ENCODE data around the gene PER2. TPM values are rescaled to one million over a fixed set of nuclear protein-coding genes. Genes with fewer than 3 reads are reported as not detected.

PER2 gene
- polyA plus RNA-seq, 1 donor = 13.5 TPM

DNA sequence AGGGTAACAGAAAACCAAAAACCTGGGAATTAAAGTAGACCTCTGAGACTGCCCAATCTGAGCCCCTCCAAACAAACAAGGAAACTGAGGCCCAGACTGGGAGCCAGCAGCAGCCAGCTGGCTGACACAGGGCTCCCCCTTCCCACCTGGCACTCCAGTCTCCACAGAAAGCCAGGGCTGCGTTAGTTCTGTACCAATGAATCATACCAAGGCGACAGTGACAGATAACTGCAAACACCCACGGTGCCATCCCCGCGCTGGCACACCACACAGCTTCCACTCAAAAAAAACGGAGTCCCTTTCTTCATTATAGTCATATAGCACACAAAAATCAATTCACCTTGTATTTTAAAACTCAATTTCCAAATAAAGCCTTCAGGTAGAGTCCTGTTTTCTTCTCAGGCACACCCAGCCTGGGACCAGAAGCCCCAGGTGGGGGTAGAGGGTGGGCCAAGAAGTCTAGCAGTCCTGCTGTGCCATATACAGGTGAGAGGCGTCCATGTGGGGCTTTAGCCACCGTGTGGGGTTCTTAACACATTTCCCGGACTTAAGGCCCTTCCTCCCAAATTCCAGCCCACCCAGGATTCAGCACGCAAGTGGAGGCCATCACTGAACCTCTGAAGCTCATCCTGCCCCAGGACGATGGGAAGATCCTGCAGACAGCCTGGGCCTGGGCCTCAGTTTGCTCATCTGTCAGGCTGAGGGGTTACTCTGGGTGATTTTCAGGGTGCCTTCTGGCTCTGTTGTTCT is 1.2 kb downstream of the PER2 start:
- Histone ChIP-seq H3K27ac (ENCODE audit: low read length) (peak overlapping the region; percentile 95), H3K4me3 (ENCODE audit: low read length) (peak overlapping the region; percentile 91), H3K9me3 (ENCODE audit: control insufficient read depth, low read depth, low read length) (no peaks in the 10 kb centered on the region), H3K36me3 (ENCODE audit: control insufficient read depth, insufficient read depth, low read length) (no peaks in the 10 kb centered on the region), H3K4me1 (ENCODE audit: control insufficient read depth, insufficient read depth, low read length) (peaks cover 61% of the 10 kb centered on the region), H3K27me3 (ENCODE audit: control insufficient read depth, insufficient read depth, low read length) (no peaks in the 10 kb centered on the region)
- no peak for DNase-seq
- WGBS (ENCODE audit: insufficient coverage, low lambda C conversion rate) = 60% methylated on average over 1 of the region's 11 CpGs

DNA sequence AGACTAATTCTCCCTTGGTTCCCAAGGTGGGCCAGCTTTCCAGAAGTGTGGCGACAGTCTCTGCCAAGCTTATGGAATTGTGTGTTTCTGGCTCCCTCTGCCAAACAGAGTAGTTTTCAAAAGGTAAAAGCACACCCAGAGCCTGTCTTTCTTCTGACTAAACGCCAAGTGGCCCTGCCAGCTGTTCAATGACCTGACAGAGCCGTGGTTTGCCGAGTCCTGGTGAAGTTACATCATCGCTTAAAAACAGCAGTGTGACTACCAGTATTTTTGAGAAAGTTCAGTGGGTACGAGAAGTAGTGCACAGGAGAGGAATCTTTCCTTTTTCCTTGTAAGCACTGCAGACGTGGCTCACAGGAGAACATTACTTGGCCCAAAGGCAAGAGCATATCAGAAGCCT is 1.9 kb downstream of the PER2 start:
- Histone ChIP-seq H3K27me3 (ENCODE audit: control insufficient read depth, insufficient read depth, low read length) (no peaks in the 10 kb centered on the region), H3K9me3 (ENCODE audit: control insufficient read depth, low read depth, low read length) (no peaks in the 10 kb centered on the region), H3K4me1 (ENCODE audit: control insufficient read depth, insufficient read depth, low read length) (peaks cover 61% of the 10 kb centered on the region), H3K4me3 (ENCODE audit: low read length) (peak overlapping the region; percentile 91), H3K36me3 (ENCODE audit: control insufficient read depth, insufficient read depth, low read length) (no peaks in the 10 kb centered on the region), H3K27ac (ENCODE audit: low read length) (peak overlapping the region; percentile 95)
- WGBS (ENCODE audit: insufficient coverage, low lambda C conversion rate) = 60% methylated on average over 1 of the region's 7 CpGs
- DNase-seq = peak in 1 of 2 donors; percentile 53

DNA sequence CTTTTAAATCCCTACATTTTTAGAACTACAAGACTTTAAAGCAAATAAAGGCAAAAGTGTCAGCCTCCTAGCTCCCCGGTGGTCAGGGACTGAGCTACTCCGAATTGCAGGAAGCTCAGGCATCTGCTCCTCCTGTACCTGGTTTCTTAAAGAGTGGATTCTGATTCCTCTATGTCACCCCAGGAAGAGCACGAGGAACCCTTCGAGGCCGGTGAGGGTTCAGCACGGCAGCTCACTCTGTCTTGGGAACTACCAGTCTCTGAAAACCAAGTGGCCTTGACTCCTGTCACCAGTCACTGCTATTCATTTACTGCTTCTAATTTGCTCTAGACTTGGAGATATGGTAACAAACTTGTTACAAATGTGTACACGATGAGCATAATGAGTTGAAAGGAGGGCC is 2.3 kb downstream of the PER2 start:
- no CpG with 5 or more reads among the region's 7 CpGs for WGBS (ENCODE audit: insufficient coverage, low lambda C conversion rate)
- no peaks in the 10 kb centered on the region for H3K27me3 ChIP-seq (ENCODE audit: control insufficient read depth, insufficient read depth, low read length)
- H3K27ac ChIP-seq (ENCODE audit: low read length) = peak overlapping the region; percentile 95
- H3K4me3 ChIP-seq (ENCODE audit: low read length) = no peak overlapping the region
- no peaks in the 10 kb centered on the region for H3K36me3 ChIP-seq (ENCODE audit: control insufficient read depth, insufficient read depth, low read length)
- peaks cover 57% of the 10 kb centered on the region for H3K4me1 ChIP-seq (ENCODE audit: control insufficient read depth, insufficient read depth, low read length)
- no peaks in the 10 kb centered on the region for H3K9me3 ChIP-seq (ENCODE audit: control insufficient read depth, low read depth, low read length)
- peak in 1 of 2 donors; percentile 68 for DNase-seq

DNA sequence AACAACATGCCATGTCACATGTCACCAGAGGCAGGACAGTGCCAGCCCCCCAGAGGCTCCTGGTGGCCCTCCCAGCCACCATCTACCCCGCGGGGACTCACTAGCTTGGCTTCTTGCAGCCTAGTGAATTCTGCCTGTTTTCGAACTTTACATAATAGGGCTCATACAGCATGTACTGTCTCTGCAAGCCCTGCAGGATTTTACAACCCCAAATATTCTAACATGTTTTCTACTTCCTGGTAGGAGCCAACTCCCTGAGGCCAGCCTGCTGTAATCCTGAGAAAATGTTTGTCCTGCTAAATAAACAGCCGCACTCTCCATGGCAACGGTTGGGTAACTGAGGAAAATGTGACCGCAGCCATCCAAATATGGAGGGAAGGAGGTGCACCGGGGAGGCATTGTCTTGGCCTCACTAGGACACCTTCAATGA is 2.7 kb downstream of the PER2 start:
- Histone ChIP-seq H3K4me3 (ENCODE audit: low read length) (no peak overlapping the region), H3K27me3 (ENCODE audit: control insufficient read depth, insufficient read depth, low read length) (no peaks in the 10 kb centered on the region), H3K9me3 (ENCODE audit: control insufficient read depth, low read depth, low read length) (no peaks in the 10 kb centered on the region), H3K36me3 (ENCODE audit: control insufficient read depth, insufficient read depth, low read length) (no peaks in the 10 kb centered on the region), H3K27ac (ENCODE audit: low read length) (peak overlapping the region; percentile 95), H3K4me1 (ENCODE audit: control insufficient read depth, insufficient read depth, low read length) (peaks cover 56% of the 10 kb centered on the region)
- peak; percentile 92 to 96 for DNase-seq
- 0% methylated on average over 3 of the region's 7 CpGs for whole genome bisulfite sequencing (ENCODE audit: insufficient coverage, low lambda C conversion rate)

DNA sequence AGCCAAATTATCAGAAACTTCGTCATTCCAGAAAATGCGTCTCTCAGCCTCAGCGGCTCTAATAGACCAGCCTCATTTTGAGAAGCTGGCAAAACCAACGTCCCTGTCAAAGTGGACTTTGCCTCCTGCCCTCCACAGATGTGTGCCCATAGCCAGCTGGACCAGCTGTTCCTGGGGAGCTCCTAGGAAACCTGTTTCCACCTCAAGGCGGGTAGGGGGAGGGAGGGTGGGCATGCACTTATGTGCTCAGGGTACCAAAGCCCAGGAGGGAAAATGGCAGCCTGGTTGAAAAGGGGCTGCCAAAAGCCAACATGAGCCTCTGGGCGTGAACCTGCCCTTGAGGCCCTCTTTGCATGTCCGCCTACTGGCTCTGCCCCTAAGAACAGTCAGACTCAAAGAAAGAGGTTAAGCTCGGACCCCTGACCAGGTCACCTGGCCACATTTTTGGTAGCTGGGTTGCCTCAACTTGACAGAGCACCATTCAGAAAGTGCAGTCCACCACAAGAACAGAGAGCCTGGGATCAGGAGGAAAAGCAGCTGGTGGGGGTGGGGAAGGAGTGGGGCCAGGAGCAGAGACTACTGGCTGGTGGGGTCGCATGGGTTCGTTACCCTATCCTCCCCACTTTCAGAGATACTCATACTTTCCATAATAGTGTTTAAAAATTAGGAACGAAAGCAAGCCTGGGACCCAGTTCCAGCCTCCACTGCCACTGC is 3.5 kb downstream of the PER2 start:
- no peaks in the 10 kb centered on the region for H3K27me3 ChIP-seq (ENCODE audit: control insufficient read depth, insufficient read depth, low read length)
- no peaks in the 10 kb centered on the region for H3K36me3 ChIP-seq (ENCODE audit: control insufficient read depth, insufficient read depth, low read length)
- WGBS (ENCODE audit: insufficient coverage, low lambda C conversion rate) = no CpG with 5 or more reads among the region's 11 CpGs
- H3K9me3 ChIP-seq (ENCODE audit: control insufficient read depth, low read depth, low read length) = no peaks in the 10 kb centered on the region
- H3K4me1 ChIP-seq (ENCODE audit: control insufficient read depth, insufficient read depth, low read length) = peaks cover 60% of the 10 kb centered on the region
- peak in 1 of 2 donors; percentile 50 for DNase-seq
- H3K4me3 ChIP-seq (ENCODE audit: low read length) = no peak overlapping the region
- H3K27ac ChIP-seq (ENCODE audit: low read length) = peak overlapping the region; percentile 95

DNA sequence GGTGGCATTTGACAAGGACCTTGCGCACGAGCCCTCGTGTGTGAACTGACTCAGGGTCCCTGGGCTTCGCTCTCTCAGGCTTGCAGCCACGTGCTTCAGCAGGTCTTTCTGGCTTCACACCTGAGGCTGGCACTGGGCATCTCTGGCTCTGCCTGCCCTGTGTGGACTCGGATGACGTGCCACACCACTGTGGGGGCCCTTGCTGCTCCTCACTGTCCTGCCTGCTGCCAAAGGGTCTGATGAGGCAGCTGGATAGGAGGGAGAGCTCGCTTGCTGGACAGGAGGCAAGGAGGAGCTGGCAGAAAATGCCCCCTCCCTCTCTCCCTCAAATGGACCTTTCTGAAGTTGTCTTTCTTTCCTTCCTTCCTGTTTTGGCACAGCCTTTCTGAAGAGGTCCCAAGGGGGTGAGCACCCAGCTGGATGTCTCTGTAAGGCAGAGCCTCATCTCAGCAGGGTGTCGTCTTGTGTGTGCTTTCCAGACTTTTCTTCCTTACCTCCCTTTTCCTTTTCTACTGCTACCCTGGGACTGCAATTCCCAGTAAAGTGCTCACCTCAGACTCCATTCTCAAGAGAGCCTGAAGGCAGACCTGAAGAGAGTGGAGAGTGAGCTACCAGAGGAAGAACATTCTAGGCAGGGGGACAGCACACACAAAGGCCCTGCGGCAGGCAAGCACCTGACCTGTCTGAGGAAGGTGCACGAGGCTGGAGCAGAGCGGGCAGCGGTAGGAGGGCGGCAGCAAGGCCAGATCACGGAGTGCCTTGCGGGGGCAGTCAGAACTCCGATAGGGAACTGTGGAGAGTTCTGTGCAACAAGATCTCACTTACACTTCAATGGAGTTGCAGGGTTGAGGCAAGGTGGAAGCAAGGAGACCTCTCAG is 5.3 kb downstream of the PER2 start:
- Histone ChIP-seq H3K27me3 (ENCODE audit: control insufficient read depth, insufficient read depth, low read length) (no peaks in the 10 kb centered on the region), H3K4me1 (ENCODE audit: control insufficient read depth, insufficient read depth, low read length) (peaks cover 61% of the 10 kb centered on the region), H3K9me3 (ENCODE audit: control insufficient read depth, low read depth, low read length) (no peaks in the 10 kb centered on the region), H3K4me3 (ENCODE audit: low read length) (no peak overlapping the region), H3K27ac (ENCODE audit: low read length) (no peak overlapping the region), H3K36me3 (ENCODE audit: control insufficient read depth, insufficient read depth, low read length) (no peaks in the 10 kb centered on the region)
- WGBS (ENCODE audit: insufficient coverage, low lambda C conversion rate) = no CpG with 5 or more reads among the region's 17 CpGs
- no peak for DNase-seq

DNA sequence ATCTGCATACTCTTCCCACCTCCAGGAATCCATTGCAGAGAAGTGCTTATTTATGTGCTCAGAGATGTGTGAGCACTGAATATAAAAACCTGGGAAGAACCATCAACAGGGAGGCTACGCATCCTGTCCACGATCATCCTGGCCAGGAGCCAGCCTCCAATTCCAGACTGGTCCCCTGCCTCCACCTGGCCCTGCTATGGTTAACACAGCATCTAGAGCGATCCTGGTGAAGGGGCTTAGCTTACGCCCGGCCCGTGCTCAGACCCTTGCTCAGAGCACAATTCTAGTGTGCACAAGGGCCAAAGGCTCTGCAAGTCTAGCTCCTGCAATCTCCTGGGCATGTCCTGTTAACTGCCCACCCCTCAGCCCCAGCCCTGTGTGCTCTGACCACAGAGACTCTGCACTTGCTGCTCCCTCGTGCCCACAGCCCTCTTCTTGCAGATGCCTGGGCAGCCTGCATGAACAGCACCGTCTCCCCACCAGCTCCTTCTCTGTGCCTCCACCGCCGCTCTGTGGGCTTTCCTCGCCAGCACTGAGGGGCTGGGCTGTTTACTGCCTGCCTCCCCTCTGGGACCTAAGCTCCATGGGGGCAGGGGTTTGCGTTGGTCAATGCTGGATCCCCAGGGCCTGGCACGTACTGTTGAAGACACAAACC is 6.5 kb downstream of the PER2 start:
- Histone ChIP-seq H3K4me3 (ENCODE audit: low read length) (no peak overlapping the region), H3K27ac (ENCODE audit: low read length) (no peak overlapping the region), H3K4me1 (ENCODE audit: control insufficient read depth, insufficient read depth, low read length) (peaks cover 56% of the 10 kb centered on the region), H3K27me3 (ENCODE audit: control insufficient read depth, insufficient read depth, low read length) (no peaks in the 10 kb centered on the region), H3K36me3 (ENCODE audit: control insufficient read depth, insufficient read depth, low read length) (peaks cover 5% of the 10 kb centered on the region), H3K9me3 (ENCODE audit: control insufficient read depth, low read depth, low read length) (no peaks in the 10 kb centered on the region)
- no peak for DNase-seq
- no CpG with 5 or more reads among the region's 13 CpGs for WGBS (ENCODE audit: insufficient coverage, low lambda C conversion rate)

DNA sequence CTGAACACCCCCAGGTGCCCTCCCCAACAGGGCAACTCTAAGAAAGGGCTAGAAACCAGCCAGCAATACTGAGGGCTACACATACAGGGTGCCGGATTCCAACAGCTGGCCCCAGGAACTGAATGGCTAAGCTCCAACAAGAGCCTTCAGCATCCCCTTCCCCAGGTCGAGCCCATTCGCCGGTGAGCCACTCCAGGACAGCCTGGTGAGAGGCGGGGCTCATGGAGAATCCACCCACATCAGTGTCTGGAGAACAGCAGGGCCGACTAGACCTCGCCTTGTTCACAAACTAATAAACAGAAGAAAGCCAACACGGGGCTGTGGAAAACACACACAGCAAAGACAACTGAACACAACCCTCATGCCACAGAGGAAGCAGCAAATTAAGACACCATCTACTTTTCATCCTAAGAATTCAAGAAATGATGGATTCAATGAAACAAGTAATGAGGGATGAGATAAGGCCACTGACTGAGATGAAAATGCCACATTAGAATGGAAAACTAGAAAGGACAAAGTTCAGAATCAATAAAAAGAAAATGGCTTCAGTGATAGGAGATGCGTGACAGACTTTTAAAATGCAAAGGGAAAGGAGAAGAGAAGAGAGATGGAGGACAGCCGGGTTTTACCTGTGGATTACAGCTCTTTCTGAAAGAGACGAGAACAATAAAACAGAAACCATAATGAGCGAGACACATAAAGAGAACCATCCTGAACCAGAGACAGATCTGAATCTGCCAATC is 8.2 kb downstream of the PER2 start:
- Histone ChIP-seq H3K9me3 (ENCODE audit: control insufficient read depth, low read depth, low read length) (no peaks in the 10 kb centered on the region), H3K27me3 (ENCODE audit: control insufficient read depth, insufficient read depth, low read length) (no peaks in the 10 kb centered on the region), H3K4me1 (ENCODE audit: control insufficient read depth, insufficient read depth, low read length) (peaks cover 43% of the 10 kb centered on the region), H3K27ac (ENCODE audit: low read length) (peak overlapping the region; percentile 83), H3K4me3 (ENCODE audit: low read length) (no peak overlapping the region), H3K36me3 (ENCODE audit: control insufficient read depth, insufficient read depth, low read length) (peaks cover 21% of the 10 kb centered on the region)
- peak in 1 of 2 donors; percentile 90 for DNase-seq
- WGBS (ENCODE audit: insufficient coverage, low lambda C conversion rate) = 41% methylated on average over 3 of the region's 12 CpGs

DNA sequence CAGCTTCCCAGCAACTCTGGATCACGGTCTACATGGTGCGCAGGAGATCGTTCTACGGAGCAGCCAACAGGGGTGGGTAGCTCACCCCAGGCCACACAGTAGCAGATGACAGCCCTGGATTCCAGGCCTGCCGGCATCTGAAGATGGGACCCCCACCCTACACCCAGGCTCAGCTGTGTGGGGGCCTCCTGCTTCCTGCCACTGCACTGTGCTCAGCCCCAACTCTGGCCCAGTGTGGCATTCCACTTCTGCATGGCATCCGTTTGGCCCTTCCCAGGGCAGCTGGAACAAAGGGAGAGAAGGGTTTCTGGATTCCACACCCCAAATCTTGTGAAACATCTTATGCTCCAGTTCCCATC is 9.1 kb downstream of the PER2 start:
- H3K27ac ChIP-seq (ENCODE audit: low read length) = peak overlapping the region; percentile 83
- no peaks in the 10 kb centered on the region for H3K9me3 ChIP-seq (ENCODE audit: control insufficient read depth, low read depth, low read length)
- H3K4me3 ChIP-seq (ENCODE audit: low read length) = no peak overlapping the region
- no CpG with 5 or more reads among the region's 6 CpGs for WGBS (ENCODE audit: insufficient coverage, low lambda C conversion rate)
- H3K4me1 ChIP-seq (ENCODE audit: control insufficient read depth, insufficient read depth, low read length) = peaks cover 43% of the 10 kb centered on the region
- H3K36me3 ChIP-seq (ENCODE audit: control insufficient read depth, insufficient read depth, low read length) = peaks cover 30% of the 10 kb centered on the region
- no peaks in the 10 kb centered on the region for H3K27me3 ChIP-seq (ENCODE audit: control insufficient read depth, insufficient read depth, low read length)
- DNase-seq = no peak
